IMR-90 (cell line): ENCODE results near the gene BCAS4. TPM values are rescaled to one million over a fixed set of nuclear protein-coding genes. Genes with fewer than 3 reads are reported as not detected.

Experiments
- ATAC-seq: fragments of 200-7000 bp; cut with Tn5 transposase; 2 replicates; pipeline ENCODE4 v1.9.1; 2020; ENCODE audit warnings: low read depth, mild to moderate bottlenecking, moderate library complexity
- BruUV-seq: library from RNA; stranded (reverse); fragments of 400-500 nt; replicated peaks from 2 replicates; lab custom pipeline; 2021; lab: Mats Ljungman, UMichigan
- CTCF ChIA-PET: fragments of 300-600 bp; formaldehyde crosslinking; extraction: SDS; loops from one replicate; lab custom pipeline; 2021; ENCODE audit warnings: antibody characterized with exemption; lab: Yijun Ruan, JAX
- POLR2A ChIA-PET: fragments of 300-600 bp; sonication (Branson Sonifier 250); formaldehyde crosslinking; loops from one replicate; lab custom pipeline; 2022; ENCODE audit warnings: antibody characterized with exemption; ENCODE audit not compliant: unreplicated experiment; lab: Charles Lee
- DNase-seq: peaks from one replicate; pipeline ENCODE4 v3.0.0; 2013
- H2AFZ ChIP-seq: replicated peaks from 2 replicates; pipeline ENCODE3; 2013; ENCODE audit warnings: low read length, mild to moderate bottlenecking; ENCODE audit not compliant: poor library complexity
- H2AK5ac ChIP-seq: 2 replicates; pipeline ENCODE4 v1.6.1; 2013; ENCODE audit warnings: low read depth, low read length, inconsistent platforms
- H2AK9ac ChIP-seq: replicated peaks from 2 replicates; pipeline ENCODE3; 2013; ENCODE audit warnings: mild to moderate bottlenecking, low read depth, low read length, moderate library complexity; ENCODE audit not compliant: poor library complexity
- H2BK120ac ChIP-seq: 2 replicates; pipeline ENCODE4 v1.6.1; 2013; ENCODE audit warnings: low read depth, low read length, inconsistent platforms
- H2BK15ac ChIP-seq: 3 replicates; pipeline ENCODE4 v1.6.1; 2013; ENCODE audit warnings: low read depth, low read length, inconsistent platforms
- H2BK20ac ChIP-seq: 2 replicates; pipeline ENCODE4 v1.6.1; 2013; ENCODE audit warnings: low read depth, mild to moderate bottlenecking, inconsistent platforms, low read length, moderate library complexity
- H2BK5ac ChIP-seq: 2 replicates; pipeline ENCODE4 v1.6.1; 2013; ENCODE audit warnings: mild to moderate bottlenecking, low read depth, low read length, inconsistent platforms; ENCODE audit not compliant: poor library complexity, severe bottlenecking
- H3K14ac ChIP-seq: replicated peaks from 2 replicates; pipeline ENCODE4 v1.6.1; 2013; ENCODE audit warnings: low read depth, low read length, inconsistent platforms
- H3K18ac ChIP-seq: 2 replicates; pipeline ENCODE4 v1.6.1; 2013; ENCODE audit warnings: low read depth, low read length, control low read depth
- H3K23ac ChIP-seq: 2 replicates; pipeline ENCODE4 v1.6.1; 2013; ENCODE audit warnings: low read depth, low read length, inconsistent platforms
- H3K27ac ChIP-seq: 2 replicates; pipeline ENCODE4 v1.5.1; 2013; ENCODE audit warnings: mild to moderate bottlenecking, control low read depth, low read length; ENCODE audit not compliant: insufficient read depth
- H3K27me3 ChIP-seq: 2 replicates; pipeline ENCODE4 v1.6.1; 2013; ENCODE audit warnings: low read length; ENCODE audit not compliant: control insufficient read depth, insufficient read depth
- H3K36me3 ChIP-seq: 2 replicates; pipeline ENCODE4 v1.6.1; 2013; ENCODE audit warnings: low read length, mixed read lengths; ENCODE audit not compliant: control insufficient read depth, insufficient read depth
- H3K4ac ChIP-seq: 2 replicates; pipeline ENCODE4 v1.6.1; 2013; ENCODE audit warnings: low read depth, low read length, inconsistent platforms
- H3K4me1 ChIP-seq: 2 replicates; pipeline ENCODE4 v1.6.1; 2013; ENCODE audit warnings: low read length, mixed read lengths; ENCODE audit not compliant: control insufficient read depth, insufficient read depth
- H3K4me2 ChIP-seq: 2 replicates; pipeline ENCODE4 v1.6.1; 2013; ENCODE audit warnings: low read depth, mild to moderate bottlenecking, control low read depth, low read length, moderate library complexity
- H3K4me3 ChIP-seq: 2 replicates; pipeline ENCODE4 v1.5.1; 2013; ENCODE audit warnings: low read depth, mild to moderate bottlenecking, control low read depth, low read length, moderate library complexity; ENCODE audit not compliant: insufficient read depth
- H3K56ac ChIP-seq: 2 replicates; pipeline ENCODE4 v1.6.1; 2013; ENCODE audit warnings: low read length, inconsistent platforms; ENCODE audit not compliant: insufficient read depth; ENCODE audit errors: extremely low read depth
- H3K79me1 ChIP-seq, 2 experiments: 2 replicates each; pipeline ENCODE4 v1.6.1; 2013; ENCODE audit warnings: low read length in 2 of 2, inconsistent platforms in 1 of 2, low read depth in 1 of 2
- H3K9ac ChIP-seq: 2 replicates; pipeline ENCODE4 v1.6.1; 2013; ENCODE audit warnings: low read depth, low read length, control low read depth
- H3K9me1 ChIP-seq: 2 replicates; pipeline ENCODE4 v1.6.1; 2013; ENCODE audit warnings: low read length, inconsistent platforms; ENCODE audit not compliant: insufficient read depth
- H3K9me3 ChIP-seq: 2 replicates; pipeline ENCODE4 v1.6.1; 2013; ENCODE audit warnings: low read length; ENCODE audit not compliant: control insufficient read depth, insufficient read depth
- H4K20me1 ChIP-seq: 2 replicates; pipeline ENCODE4 v1.6.1; 2013; ENCODE audit warnings: low read length, inconsistent platforms; ENCODE audit not compliant: insufficient read depth
- H4K5ac ChIP-seq: 2 replicates; pipeline ENCODE4 v1.6.1; 2013; ENCODE audit warnings: mild to moderate bottlenecking, low read depth, low read length, control low read depth
- H4K8ac ChIP-seq, 2 experiments: 2 replicates each; pipeline ENCODE4 v1.6.1; 2013; ENCODE audit warnings: low read depth in 2 of 2, low read length in 2 of 2, control low read depth in 1 of 2, inconsistent platforms in 1 of 2
- H4K91ac ChIP-seq: 2 replicates; pipeline ENCODE4 v1.6.1; 2013; ENCODE audit warnings: low read depth, low read length, inconsistent platforms; ENCODE audit not compliant: insufficient read depth
- BHLHE40 ChIP-seq: fragments of 150-350 bp; IDR thresholded peaks from 2 replicates; pipeline ENCODE4 v1.6.1; 2016; ENCODE audit warnings: mild to moderate bottlenecking, low read depth, low read length
- CEBPB ChIP-seq: IDR thresholded peaks from 2 replicates; pipeline ENCODE4 v1.6.1; 2012; ENCODE audit warnings: low read depth, low read length, improper control_type of control experiment
- CHD1 ChIP-seq: IDR thresholded peaks from 2 replicates; pipeline ENCODE4 v1.6.1; 2012; ENCODE audit warnings: low read depth, low read length, improper control_type of control experiment
- FOS ChIP-seq: fragments of 150-350 bp; IDR thresholded peaks from 2 replicates; pipeline ENCODE4 v1.6.1; 2016; ENCODE audit warnings: low read depth, low read length
- MAFK ChIP-seq: IDR thresholded peaks from 2 replicates; pipeline ENCODE4 v1.6.1; 2012; ENCODE audit warnings: low read depth, low read length, improper control_type of control experiment
- MAZ ChIP-seq: IDR thresholded peaks from 2 replicates; pipeline ENCODE4 v1.6.1; 2012; ENCODE audit warnings: low read depth, mild to moderate bottlenecking, low read length, improper control_type of control experiment, moderate library complexity, borderline replicate concordance
- NFE2L2 ChIP-seq: fragments of 150-350 bp; IDR thresholded peaks from 2 replicates; pipeline ENCODE4 v1.6.1; 2016; ENCODE audit warnings: low read depth, mild to moderate bottlenecking, low read length
- RAD21 ChIP-seq: IDR thresholded peaks from 2 replicates; pipeline ENCODE4 v1.6.1; 2012; ENCODE audit warnings: low read length, improper control_type of control experiment
- RCOR1 ChIP-seq: IDR thresholded peaks from 2 replicates; pipeline ENCODE4 v1.6.1; 2012; ENCODE audit warnings: mild to moderate bottlenecking, low read length, improper control_type of control experiment; ENCODE audit not compliant: insufficient replicate concordance
- RFX5 ChIP-seq: IDR thresholded peaks from 2 replicates; pipeline ENCODE4 v1.8.0; 2012; ENCODE audit warnings: low read depth, mild to moderate bottlenecking, low read length, moderate library complexity
- SMC3 ChIP-seq: fragments of 150-350 bp; IDR thresholded peaks from 2 replicates; pipeline ENCODE4 v1.6.1; 2016; ENCODE audit warnings: low read depth, mild to moderate bottlenecking, antibody characterized with exemption, low read length, moderate library complexity
- WGBS, 2 experiments: methylation state at CpG; one replicate each; pipeline versions ENCODE4 v1.1.5 to v1.1.7; 2013; ENCODE audit warnings: missing lambda C conversion rate in 2 of 2; ENCODE audit not compliant: insufficient read length in 1 of 2; ENCODE audit errors: extremely low coverage in 2 of 2; 5-methylcytosine and 5-hydroxymethylcytosine counted together
- dilution Hi-C: fragments of 300-500 bp; cut with HindIII; formaldehyde crosslinking; loops from one replicate; pipeline ENCODE4 v1.14.3; 2018; ENCODE audit warnings: low sequenced_read_pairs; ENCODE audit not compliant: unreplicated experiment
- in situ Hi-C: fragments of 300-500 bp; cut with MboI; formaldehyde crosslinking; loops from 3 replicates; pipeline ENCODE4 v1.14.3; 2019; ENCODE audit warnings: low sequenced_read_pairs, inconsistent platforms, mixed read lengths
- intact Hi-C: fragments of 100-400 bp; cut with micrococcal nuclease; formaldehyde crosslinking; loops from 2 replicates; pipeline ENCODE4 v1.10.0; 2022
- polyA plus RNA-seq, 3 experiments: library from polyadenylated mRNA; depleted of rRNA; stranded (reverse); fragments of >200 nt; gene quantifications; 2 replicates each; pipeline ENCODE4 v1.2.3, GENCODE V29; 2012; ENCODE audit warnings: low replicate concordance in 1 of 3
- total RNA-seq: library from RNA; depleted of rRNA; stranded (reverse); fragments of >200 nt; gene quantifications from 2 replicates; pipeline ENCODE4 v1.2.3, GENCODE V29; 2012
- TF ChIP-seq, protein P1 (sequence below): conservative IDR thresholded peaks from 2 replicates; pipeline ENCODE4 v1.5.1; 2012; ENCODE audit warnings: mild to moderate bottlenecking, low read depth, low read length, improper control_type of control experiment
- TF ChIP-seq, protein P2 (sequence below): fragments of 150-350 bp; IDR thresholded peaks from 2 replicates; pipeline ENCODE4 v1.6.1; 2016; ENCODE audit warnings: low read depth, mild to moderate bottlenecking, low read length, moderate library complexity, borderline replicate concordance

Gene BCAS4
- total and polyA plus RNA-seq, 2 of the 4 experiments (the other 2 are of a cell fraction): 42.7 to 47.5 TPM

DNA sequence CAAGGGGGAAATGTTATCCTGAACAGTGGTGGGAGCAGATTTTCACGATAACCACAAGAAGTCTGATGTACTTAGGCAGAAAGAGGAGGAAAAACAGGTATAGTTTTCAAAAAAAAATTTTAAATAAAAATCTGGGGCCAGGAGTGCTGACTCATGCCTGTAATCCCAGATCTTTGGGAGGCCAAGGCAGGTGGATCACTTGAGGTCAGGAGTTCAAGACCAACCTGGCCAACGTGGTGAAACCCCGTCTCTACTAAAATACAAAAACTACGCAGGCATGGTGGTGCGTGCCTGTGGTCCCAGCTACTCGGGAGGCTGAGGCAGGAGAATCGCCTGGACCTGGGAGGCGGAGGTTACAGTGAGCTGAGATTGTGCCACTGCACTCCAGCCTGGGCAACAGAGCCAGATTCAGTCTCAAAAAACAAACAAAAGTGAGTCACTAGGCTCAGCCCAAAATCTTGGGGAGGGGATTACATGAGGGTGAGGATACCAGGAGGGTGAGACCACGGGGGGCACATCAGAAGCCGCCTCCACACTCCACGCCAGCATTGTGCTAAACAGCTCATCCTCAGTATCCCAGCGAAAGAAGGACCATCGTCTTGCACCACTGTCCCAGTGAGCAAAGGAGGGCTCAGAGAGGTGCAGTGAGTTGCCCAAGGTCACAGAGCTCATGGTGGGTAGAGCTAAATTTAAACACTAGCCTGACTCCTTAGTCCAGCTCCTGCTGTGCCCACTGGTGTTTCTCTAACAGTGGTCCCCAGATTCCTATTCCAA lies 33.7 kb downstream of the BCAS4 start:
- no TSS peak for BruUV-seq
- CTCF ChIA-PET: no interaction called here

More for the DNA sequence above, 33.7 kb downstream of the BCAS4 start:
- no peak overlapping the region for H4K8ac ChIP-seq
- H2AFZ ChIP-seq: no peak overlapping the region
- TF ChIP-seq RCOR1: no peak
- TF ChIP-seq SMC3: no peak
- TF ChIP-seq RFX5: no peak
- TF ChIP-seq, protein P1, sequence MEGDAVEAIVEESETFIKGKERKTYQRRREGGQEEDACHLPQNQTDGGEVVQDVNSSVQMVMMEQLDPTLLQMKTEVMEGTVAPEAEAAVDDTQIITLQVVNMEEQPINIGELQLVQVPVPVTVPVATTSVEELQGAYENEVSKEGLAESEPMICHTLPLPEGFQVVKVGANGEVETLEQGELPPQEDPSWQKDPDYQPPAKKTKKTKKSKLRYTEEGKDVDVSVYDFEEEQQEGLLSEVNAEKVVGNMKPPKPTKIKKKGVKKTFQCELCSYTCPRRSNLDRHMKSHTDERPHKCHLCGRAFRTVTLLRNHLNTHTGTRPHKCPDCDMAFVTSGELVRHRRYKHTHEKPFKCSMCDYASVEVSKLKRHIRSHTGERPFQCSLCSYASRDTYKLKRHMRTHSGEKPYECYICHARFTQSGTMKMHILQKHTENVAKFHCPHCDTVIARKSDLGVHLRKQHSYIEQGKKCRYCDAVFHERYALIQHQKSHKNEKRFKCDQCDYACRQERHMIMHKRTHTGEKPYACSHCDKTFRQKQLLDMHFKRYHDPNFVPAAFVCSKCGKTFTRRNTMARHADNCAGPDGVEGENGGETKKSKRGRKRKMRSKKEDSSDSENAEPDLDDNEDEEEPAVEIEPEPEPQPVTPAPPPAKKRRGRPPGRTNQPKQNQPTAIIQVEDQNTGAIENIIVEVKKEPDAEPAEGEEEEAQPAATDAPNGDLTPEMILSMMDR: no peak
- TF ChIP-seq MAFK: no peak
- no peak for TF ChIP-seq CEBPB
- no peak for TF ChIP-seq CHD1
- no peak for TF ChIP-seq RAD21
- TF ChIP-seq FOS: no peak
- TF ChIP-seq MAZ: no peak
- TF ChIP-seq, protein P2, sequence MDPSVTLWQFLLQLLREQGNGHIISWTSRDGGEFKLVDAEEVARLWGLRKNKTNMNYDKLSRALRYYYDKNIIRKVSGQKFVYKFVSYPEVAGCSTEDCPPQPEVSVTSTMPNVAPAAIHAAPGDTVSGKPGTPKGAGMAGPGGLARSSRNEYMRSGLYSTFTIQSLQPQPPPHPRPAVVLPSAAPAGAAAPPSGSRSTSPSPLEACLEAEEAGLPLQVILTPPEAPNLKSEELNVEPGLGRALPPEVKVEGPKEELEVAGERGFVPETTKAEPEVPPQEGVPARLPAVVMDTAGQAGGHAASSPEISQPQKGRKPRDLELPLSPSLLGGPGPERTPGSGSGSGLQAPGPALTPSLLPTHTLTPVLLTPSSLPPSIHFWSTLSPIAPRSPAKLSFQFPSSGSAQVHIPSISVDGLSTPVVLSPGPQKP: no peak
- no peak for TF ChIP-seq BHLHE40
- TF ChIP-seq NFE2L2: no peak
- H2BK5ac ChIP-seq: no peak overlapping the region
- ATAC-seq: no peak
- no peaks in the 10 kb centered on the region for H3K27me3 ChIP-seq
- no peak overlapping the region for H4K91ac ChIP-seq
- H3K36me3 ChIP-seq: peaks cover 15% of the 10 kb centered on the region
- peaks cover 20% of the 10 kb centered on the region for H3K9me1 ChIP-seq
- no peak overlapping the region for H2BK120ac ChIP-seq
- peaks cover 9 to 22% of the 10 kb centered on the region in 2 experiments; a peak in 3 of 4 replicates for H3K79me1 ChIP-seq
- intact Hi-C loops: no loop called here
- peaks cover 14% of the 10 kb centered on the region for H3K4me1 ChIP-seq
- H3K18ac ChIP-seq: no peak overlapping the region
- H3K9ac ChIP-seq: no peak overlapping the region
- no peak overlapping the region for H3K27ac ChIP-seq
- no peak for DNase-seq
- H3K14ac ChIP-seq: no peak overlapping the region
- no peak overlapping the region for H4K5ac ChIP-seq
- no peak overlapping the region for H2AK5ac ChIP-seq
- H2BK15ac ChIP-seq: no peak overlapping the region
- no peak overlapping the region for H3K56ac ChIP-seq
- in situ Hi-C loops: no loop called here
- WGBS, 2 experiments: 93% methylated on average over 7 of the region's 13 CpGs; no CpG with 5 or more reads in 1 of the 2 experiments
- no peak overlapping the region for H3K4me2 ChIP-seq
- H3K4ac ChIP-seq: no peak overlapping the region; the same call in 1 of the 2 replicates
- no peak overlapping the region for H2BK20ac ChIP-seq
- no peaks in the 10 kb centered on the region for H3K9me3 ChIP-seq
- no peaks in the 10 kb centered on the region for H4K20me1 ChIP-seq
- H3K23ac ChIP-seq: no peak overlapping the region
- no peak overlapping the region for H3K4me3 ChIP-seq
- dilution Hi-C loops: no loop called here
- POLR2A ChIA-PET: no interaction called here
- H2AK9ac ChIP-seq: no peak overlapping the region
